Fibroblast of pulmonary artery (primary cell): ENCODE data around the gene YEATS2.

Experiments used
- DNase-seq: peaks from one replicate; pipeline ENCODE4 v3.0.0-alpha.2; 2010; ENCODE audit warnings: low read depth
- H3K4me3 ChIP-seq: replicated peaks from 2 replicates; pipeline ENCODE4 v1.5.1; 2011; ENCODE audit warnings: low read depth, mild to moderate bottlenecking, control low read depth, low read length, moderate library complexity
- TF ChIP-seq, protein P1 (sequence below): IDR thresholded peaks from 2 replicates; pipeline ENCODE4 v1.5.1; 2011; ENCODE audit warnings: mild to moderate bottlenecking, control low read depth, low read length, inconsistent platforms; ENCODE audit errors: missing control alignments

YEATS2 gene

DNA sequence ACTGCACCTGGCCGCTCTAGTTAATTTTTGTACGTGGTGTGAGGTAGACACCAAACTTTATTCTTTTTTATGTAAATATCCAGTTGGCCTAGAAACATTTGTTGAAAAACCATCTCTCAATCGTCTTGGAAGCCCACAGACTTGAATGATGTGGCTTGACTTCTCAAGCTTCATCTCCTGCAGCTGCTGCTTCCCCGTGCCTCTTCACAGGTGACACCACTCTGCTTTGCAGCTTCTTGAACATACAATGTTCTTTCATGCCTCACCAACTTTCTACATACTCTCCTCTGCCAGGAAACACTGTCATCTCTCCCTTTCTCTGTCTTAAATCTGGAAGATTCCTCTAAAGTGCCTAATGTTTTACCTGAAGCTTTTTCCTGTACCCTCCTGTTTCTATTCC is 92.2 kb downstream of the YEATS2 start:
- H3K4me3 ChIP-seq = no peak overlapping the region
- no peak for DNase-seq
- TF ChIP-seq, protein P1, sequence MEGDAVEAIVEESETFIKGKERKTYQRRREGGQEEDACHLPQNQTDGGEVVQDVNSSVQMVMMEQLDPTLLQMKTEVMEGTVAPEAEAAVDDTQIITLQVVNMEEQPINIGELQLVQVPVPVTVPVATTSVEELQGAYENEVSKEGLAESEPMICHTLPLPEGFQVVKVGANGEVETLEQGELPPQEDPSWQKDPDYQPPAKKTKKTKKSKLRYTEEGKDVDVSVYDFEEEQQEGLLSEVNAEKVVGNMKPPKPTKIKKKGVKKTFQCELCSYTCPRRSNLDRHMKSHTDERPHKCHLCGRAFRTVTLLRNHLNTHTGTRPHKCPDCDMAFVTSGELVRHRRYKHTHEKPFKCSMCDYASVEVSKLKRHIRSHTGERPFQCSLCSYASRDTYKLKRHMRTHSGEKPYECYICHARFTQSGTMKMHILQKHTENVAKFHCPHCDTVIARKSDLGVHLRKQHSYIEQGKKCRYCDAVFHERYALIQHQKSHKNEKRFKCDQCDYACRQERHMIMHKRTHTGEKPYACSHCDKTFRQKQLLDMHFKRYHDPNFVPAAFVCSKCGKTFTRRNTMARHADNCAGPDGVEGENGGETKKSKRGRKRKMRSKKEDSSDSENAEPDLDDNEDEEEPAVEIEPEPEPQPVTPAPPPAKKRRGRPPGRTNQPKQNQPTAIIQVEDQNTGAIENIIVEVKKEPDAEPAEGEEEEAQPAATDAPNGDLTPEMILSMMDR = no peak

DNA sequence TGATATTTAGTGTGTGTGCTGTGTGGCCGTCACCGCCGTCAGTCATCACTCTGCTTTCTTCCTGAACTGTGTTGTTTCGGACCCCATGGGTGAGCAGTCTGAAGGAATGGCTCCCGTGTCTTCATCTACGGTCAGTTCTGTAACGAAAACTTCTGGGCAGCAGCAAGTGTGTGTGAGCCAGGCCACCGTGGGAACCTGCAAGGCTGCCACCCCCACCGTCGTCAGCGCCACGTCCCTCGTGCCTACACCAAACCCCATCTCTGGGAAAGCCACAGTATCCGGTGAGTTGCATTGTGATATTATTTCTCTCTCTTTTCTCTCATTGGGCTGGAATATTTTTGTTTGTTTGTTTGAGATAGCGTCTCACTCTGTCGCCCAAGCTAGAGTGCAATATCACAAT is 93.1 kb downstream of the YEATS2 start:
- DNase-seq = no peak
- TF ChIP-seq, protein P1 = no peak
- H3K4me3 ChIP-seq = no peak overlapping the region

DNA sequence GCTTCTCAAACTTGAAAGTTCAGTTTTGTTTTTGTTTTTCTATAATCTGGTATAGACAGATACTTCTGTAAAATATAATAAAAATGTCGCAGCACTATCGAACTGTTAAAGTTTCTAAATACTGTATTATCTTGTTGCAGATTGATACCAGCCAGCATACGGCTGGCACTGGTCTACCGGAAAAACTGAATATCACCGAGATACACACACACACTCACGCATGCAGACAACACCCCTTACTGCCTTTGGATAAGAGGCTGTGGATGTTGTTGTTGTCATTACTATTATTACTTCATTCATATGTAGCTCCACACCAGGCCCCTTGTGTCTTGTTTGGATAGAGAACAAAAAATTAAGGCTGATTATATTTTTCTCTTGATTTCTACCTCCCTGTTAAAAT is 95.4 kb downstream of the YEATS2 start:
- no peak for DNase-seq
- no peak overlapping the region for H3K4me3 ChIP-seq
- TF ChIP-seq, protein P1 = no peak

DNA sequence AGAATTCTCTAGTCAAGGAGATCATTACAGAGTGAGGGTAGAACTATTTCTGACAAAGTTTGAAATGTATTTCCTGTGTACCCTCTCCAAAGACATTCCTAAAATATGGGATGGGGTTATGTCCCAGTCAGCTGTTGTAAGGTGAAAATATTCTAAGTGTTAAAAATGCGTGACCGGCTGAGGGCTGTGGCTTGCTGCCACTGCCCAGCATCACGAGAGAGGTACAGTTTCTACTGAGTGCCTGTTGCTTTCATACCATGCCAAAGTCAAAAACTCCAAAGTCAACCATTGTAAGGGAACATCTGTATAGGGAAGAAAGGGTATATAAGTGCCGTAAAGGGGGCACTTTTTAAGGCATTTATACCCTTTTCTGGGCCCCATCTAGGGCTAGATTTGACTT is 96.9 kb downstream of the YEATS2 start:
- TF ChIP-seq, protein P1 = no peak
- no peak for DNase-seq
- H3K4me3 ChIP-seq = no peak overlapping the region

DNA sequence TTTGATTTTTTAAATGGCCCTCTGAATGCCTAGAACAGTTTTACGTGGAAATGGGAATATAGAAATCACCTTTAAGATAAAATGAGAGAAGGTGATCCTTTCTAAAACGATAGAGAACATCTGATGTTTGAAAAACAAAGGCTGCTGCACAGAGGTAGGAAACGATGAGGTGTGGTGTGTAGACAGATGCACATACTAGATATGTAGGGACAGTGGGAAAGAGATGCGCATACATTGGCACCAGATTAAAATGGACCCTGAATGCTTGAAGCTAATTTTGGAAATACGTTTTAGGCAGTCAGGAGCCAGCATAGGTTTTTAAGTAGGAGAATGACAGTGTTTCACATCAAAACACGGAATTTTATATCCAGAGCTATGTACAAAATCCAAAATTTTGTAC is 98.8 kb downstream of the YEATS2 start:
- H3K4me3 ChIP-seq = no peak overlapping the region
- TF ChIP-seq, protein P1 = no peak
- DNase-seq = no peak

DNA sequence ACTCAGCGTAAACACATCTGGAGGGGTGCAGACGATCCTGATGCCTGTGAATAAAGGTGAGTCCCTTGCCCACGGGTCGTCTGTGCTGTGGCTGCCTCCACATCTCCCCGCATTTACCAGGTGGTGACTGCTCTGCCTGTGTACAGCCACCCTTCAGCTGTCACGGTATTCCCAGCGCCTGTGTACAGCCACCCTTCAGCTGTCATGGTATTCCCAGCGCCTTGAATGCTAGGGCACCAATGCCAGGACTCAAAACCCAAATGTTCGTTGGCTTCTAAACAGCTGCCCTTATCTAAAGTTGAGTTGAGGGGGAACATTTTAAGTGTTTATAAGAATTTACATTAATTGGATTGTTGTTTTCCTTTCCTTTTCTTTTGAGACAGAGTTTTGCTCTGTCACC is 100.4 kb downstream of the YEATS2 start:
- H3K4me3 ChIP-seq = no peak overlapping the region
- TF ChIP-seq, protein P1 = no peak
- DNase-seq = no peak

DNA sequence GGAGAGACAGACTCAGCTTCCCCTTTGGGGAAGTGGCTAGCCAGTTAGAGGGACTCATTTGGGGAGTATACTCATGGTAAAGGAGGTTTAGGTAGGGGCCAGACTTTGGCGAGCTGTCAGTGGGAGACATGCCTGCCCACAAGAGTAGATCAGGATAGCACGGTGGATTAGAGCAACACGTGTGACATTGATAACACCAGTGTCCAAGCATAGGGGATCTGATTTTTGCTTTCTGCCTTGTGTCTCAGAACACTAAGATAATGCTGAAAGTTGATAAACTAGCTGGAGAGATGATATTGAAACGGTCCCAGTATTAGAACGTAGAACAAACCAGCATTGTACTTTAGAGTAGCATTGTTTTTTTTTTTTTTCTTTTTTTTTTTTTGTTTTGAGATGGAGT is 101.9 kb downstream of the YEATS2 start:
- no peak overlapping the region for H3K4me3 ChIP-seq
- TF ChIP-seq, protein P1 = no peak
- DNase-seq = no peak
